GM12875 (cell line): ENCODE measurements around the gene EIF1AD.
"Not testable (repeated sequence)": the region's sequence is repeated elsewhere in the genome, so short reads cannot be mapped to it uniquely, and the experiment has no call there.

Source experiments
- H3K4me3 ChIP-seq: one replicate; pipeline ENCODE4 v1.5.1; 2011; ENCODE audit warnings: low read depth, low read length, control low read depth
- TF ChIP-seq, protein P1 (sequence below): IDR thresholded peaks from 2 replicates; pipeline ENCODE4 v1.5.1; 2011; ENCODE audit warnings: low read depth, mild to moderate bottlenecking, control low read depth, inconsistent platforms, low read length, moderate library complexity, borderline replicate concordance; ENCODE audit not compliant: insufficient read depth

The EIF1AD gene

DNA sequence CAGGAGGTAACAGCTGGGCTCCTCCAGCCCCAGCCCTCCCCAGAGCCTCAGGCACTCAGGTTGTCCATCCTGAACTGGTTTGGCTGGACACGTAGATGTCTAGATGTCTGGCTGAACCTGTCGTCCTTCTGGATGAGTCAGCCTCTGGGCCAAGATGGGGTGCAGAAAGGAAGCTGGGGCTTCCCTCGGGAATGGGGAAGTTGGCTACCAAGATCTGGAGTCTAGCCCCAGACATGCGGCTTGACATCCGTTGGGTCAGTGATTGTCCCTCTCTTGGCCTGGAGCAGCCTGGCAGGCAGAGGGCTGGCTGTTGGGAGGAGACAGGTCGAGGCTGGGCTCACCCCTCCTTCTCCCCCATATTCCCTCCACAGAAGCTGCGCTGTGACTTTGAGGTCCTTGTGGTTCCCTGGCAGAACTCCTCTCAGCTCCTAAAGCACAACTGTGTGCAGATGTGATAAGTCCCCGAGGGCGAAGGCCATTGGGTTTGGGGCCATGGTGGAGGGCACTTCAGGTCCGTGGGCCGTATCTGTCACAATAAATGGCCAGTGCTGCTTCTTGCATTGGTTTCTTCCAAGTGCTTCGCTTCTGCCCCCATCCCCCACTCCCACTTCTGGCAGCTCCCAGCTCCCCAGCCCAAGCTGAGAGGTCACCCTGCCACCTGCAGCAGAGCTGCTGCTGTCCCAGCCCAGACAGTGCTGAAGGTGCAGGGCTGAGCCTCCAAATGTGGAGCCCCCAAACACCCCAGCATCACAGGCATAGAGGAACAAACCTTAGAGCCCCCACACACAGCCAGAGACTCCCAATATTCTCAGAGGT, 11.2 kb upstream of the EIF1AD start:
- TF ChIP-seq, protein P1, sequence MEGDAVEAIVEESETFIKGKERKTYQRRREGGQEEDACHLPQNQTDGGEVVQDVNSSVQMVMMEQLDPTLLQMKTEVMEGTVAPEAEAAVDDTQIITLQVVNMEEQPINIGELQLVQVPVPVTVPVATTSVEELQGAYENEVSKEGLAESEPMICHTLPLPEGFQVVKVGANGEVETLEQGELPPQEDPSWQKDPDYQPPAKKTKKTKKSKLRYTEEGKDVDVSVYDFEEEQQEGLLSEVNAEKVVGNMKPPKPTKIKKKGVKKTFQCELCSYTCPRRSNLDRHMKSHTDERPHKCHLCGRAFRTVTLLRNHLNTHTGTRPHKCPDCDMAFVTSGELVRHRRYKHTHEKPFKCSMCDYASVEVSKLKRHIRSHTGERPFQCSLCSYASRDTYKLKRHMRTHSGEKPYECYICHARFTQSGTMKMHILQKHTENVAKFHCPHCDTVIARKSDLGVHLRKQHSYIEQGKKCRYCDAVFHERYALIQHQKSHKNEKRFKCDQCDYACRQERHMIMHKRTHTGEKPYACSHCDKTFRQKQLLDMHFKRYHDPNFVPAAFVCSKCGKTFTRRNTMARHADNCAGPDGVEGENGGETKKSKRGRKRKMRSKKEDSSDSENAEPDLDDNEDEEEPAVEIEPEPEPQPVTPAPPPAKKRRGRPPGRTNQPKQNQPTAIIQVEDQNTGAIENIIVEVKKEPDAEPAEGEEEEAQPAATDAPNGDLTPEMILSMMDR, result no peak
- no peak overlapping the region for H3K4me3 ChIP-seq

DNA sequence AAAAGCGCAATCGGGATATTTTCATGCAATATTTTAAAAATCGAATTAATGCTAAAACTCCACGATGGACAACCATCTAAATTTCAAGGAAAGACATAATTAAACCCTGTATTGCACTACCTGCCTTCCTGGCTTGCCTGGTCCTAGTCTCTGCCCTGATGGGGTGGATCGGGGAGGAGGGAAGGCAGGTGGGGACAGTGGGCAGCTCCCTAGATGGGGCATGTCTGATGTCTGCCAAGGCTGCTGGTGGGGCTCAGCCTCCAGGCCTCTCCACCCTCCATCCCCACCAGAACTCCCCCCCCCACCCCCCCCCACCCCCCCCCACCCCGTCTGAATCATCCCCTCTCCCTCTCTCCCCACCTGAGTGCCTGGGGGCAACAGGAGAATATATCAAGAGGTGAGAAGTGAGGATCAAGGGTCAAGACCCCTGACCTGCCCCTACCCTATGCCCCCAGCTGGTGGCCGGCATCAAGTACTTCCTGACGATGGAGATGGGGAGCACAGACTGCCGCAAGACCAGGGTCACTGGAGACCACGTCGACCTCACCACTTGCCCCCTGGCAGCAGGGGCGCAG, 10.5 kb upstream of the EIF1AD start:
- no peak overlapping the region for H3K4me3 ChIP-seq
- TF ChIP-seq, protein P1, result no peak

DNA sequence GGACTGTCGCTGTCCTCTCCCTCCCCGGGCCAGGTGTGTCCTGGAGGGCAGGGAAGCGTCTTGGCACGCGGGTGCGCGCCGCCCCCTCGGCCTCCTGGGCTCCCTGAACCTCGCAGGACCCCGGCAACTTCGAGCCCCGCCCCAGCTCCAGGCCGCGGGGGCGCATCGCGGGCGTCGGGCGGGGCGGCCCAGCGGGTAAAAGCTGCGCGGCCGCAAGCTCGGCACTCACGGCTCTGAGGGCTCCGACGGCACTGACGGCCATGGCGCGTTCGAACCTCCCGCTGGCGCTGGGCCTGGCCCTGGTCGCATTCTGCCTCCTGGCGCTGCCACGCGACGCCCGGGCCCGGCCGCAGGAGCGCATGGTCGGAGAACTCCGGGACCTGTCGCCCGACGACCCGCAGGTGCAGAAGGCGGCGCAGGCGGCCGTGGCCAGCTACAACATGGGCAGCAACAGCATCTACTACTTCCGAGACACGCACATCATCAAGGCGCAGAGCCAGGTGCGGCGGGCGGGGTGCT, 9.9 kb upstream of the EIF1AD start, which contains the start of gene CST6:
CST6 (plus strand) TSS at position 224 of the 519 bp plus-strand sequence; CDS start at position 261, 37 bp downstream.
- TF ChIP-seq, protein P1, result no peak
- no peak within 1 kb of the TSS for H3K4me3 ChIP-seq

DNA sequence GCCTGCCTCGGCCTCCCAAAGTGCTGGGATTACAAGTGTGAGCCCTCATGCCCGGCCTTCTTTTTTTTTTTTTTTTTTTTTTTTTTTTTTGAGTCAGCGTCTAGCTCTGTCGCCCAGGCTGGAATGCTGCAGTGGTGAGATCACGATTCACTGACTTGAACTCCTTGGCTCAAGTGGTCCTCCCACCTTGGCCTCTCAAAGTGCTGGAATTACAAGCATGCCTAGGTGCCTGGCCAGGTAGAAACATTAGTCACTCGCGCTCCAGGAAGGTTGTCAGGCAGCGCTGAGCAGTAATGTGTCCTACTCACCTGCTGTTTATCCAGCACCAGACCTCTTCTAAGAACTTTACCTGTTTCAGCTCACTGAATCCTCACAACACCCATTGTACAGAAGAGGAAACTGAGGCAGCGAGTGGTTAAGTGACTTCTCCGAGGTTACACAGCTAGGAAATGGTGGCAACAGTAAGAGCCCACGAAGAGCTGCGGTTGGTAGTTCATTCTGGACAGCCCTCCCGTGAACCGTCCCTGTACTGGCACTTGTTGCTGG, 9.4 kb upstream of the EIF1AD start:
- H3K4me3 ChIP-seq, result no peak overlapping the region
- TF ChIP-seq, protein P1, result no peak

DNA sequence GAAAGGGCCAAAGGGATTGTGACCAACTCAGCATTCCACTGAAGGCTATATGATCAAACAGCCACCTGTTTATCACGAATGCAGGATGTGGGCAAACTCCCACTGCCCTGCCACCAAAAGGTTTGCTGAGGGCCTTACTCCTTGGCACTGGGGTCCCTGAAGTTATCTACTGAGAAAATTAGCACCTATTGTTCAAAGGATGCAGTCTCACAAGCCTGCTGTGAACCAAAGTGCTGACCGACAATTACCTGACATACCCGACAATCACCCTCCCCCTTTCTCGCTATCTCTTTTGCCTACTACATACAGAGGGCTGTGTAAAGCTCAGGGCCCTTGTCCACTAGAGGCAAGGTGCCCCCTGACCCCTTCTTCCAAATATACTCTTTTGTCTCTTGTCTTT, 8.1 kb upstream of the EIF1AD start:
- not testable (repeated sequence) for H3K4me3 ChIP-seq

DNA sequence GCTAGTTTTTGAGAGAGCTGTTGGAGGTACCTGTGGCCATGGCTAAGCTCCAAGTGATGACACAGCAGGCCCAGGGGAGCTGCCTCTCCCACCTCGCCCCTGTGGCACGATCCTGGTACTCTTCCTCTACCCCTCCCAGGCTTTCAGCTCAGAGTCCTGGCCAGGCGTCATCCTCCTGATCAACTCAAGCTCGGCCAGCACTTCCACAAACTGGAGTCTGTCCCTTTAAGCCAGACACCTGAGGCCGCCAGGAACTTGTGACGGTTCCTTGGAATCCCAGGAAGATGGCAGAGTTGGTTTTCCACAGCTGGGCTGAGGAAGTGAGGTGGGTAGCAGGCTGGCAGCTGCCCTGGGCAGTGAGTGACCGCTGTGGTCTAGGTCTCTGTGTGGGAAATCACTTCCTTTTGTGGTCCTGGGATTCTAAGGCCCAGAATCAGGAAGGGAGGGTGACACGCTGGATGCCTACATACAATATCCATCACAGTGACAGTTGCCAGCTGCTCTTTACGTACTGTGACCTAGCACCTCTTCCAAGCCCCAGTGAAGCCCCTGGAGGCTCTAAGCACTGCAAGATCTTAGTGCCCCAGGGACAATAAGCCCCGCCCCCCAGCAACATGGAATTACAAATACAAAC, 6.6 kb upstream of the EIF1AD start:
- no peak overlapping the region for H3K4me3 ChIP-seq
- TF ChIP-seq, protein P1, result no peak

DNA sequence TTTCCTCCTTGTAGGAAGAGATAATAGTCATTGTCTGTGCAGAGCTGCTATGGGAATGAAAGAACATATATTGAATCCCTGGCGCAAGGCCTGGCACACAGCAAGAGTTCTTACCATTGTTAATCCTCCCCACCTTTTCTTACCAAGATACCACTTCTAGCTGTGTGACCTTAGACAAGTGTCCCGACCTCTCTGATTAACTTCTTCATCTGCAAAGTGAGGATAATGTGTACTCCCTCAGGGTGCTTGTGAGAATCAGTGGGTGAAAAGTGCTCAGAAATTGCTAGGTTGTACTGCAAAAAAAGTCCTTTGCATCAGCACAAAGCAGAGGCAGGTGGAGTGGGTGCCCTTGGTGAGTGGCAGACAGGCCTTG, 6.1 kb upstream of the EIF1AD start:
- H3K4me3 ChIP-seq, result no peak overlapping the region
- TF ChIP-seq, protein P1, result no peak
